ENCODE results near the gene TMPRSS9.

TMPRSS9 gene

DNA sequence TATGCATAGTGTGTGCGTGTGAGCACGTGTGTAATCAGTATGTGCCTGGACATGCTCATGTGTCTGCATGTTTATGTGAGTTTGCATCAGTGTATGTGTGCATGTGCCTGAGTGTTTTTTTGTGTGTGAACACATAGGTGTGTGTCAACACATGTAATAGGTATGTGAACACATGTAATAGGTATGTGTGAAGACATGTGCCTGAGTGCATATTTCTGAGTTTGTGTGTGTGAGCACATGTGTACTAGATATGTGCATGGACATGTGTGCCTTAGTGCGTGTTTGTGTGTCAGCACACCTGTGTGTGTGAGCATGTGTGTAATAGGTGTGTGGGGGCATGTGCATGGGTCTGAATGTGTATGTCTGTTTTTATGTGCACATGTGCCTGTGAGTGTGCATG, 24.2 kb upstream of the TMPRSS9 start:
- Histone ChIP-seq H3K4me1 (ENCODE audit: control insufficient read depth, insufficient read depth, low read length) (peaks cover 6% of the 10 kb centered on the region), H3K27ac (ENCODE audit: low read length) (no peak overlapping the region), H3K9me3 (ENCODE audit: control insufficient read depth, insufficient read depth, low read length) (no peaks in the 10 kb centered on the region), H3K4me3 (ENCODE audit: low read length) (no peak overlapping the region), H3K27me3 (ENCODE audit: control insufficient read depth, insufficient read depth, low read length) (no peaks in the 10 kb centered on the region), H3K36me3 (ENCODE audit: control insufficient read depth, insufficient read depth, low read length) (peaks cover 15% of the 10 kb centered on the region; the same call in 1 of the 2 replicates)
- DNase-seq (ENCODE audit: low read depth, low spot score), result no peak
- no CpG with 5 or more reads among the region's 3 CpGs for WGBS (ENCODE audit: insufficient coverage, insufficient read length)

DNA sequence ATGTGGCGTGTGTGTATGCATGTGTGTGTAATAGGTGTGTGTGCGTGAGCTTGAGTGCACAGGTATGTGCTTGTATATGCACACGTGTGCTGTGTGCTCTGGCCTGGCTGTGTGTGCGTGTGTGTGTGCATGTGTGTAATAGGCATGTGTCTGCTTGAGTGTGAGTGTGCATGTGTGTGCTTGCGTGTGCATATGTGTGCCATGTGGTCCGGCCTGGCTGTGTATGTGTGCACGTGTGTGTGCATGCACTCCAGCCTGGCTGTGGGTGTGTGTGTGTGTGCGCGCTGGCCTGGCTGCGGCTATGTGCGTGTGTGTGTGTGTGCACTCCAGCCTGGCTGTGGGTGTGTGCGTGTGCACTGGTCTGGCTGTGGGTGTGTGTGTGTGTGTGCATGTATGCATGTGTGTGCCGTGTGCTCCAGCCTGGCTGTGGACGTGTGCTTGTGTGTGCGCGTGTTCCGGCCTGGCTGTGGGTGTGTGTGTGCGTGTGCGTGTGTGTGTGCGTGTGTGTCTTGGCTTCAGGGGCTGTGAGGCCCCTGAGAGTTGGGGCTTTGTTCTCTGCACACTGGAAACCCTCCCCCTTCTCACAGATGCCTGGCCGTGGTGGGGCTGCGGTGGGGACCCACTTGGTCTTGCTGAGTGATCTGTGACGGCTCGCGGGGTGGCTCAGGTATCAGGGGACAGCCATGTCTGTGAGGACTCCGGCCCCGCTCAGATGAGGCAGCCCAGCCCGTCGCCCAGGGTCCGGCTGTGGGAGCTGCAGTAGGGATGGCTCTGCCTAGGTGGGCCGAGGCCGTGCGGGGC, 23.3 kb upstream of the TMPRSS9 start:
- H3K36me3 ChIP-seq (ENCODE audit: control insufficient read depth, insufficient read depth, low read length), result peaks cover 22% of the 10 kb centered on the region
- no peak overlapping the region for H3K27ac ChIP-seq (ENCODE audit: low read length)
- H3K9me3 ChIP-seq (ENCODE audit: control insufficient read depth, insufficient read depth, low read length), result no peaks in the 10 kb centered on the region
- no peak overlapping the region for H3K4me3 ChIP-seq (ENCODE audit: low read length)
- H3K27me3 ChIP-seq (ENCODE audit: control insufficient read depth, insufficient read depth, low read length), result no peaks in the 10 kb centered on the region
- no peak for DNase-seq (ENCODE audit: low read depth, low spot score)
- peaks cover 6% of the 10 kb centered on the region for H3K4me1 ChIP-seq (ENCODE audit: control insufficient read depth, insufficient read depth, low read length)
- 100% methylated on average over 2 of the region's 33 CpGs for WGBS (ENCODE audit: insufficient coverage, insufficient read length)

- peaks cover 22% of the 10 kb centered on the region for H3K36me3 ChIP-seq (ENCODE audit: control insufficient read depth, insufficient read depth, low read length)
These were observed 22.7 kb upstream of the TMPRSS9 start for GRCh38 chr19:2337329-2337707.

DNA sequence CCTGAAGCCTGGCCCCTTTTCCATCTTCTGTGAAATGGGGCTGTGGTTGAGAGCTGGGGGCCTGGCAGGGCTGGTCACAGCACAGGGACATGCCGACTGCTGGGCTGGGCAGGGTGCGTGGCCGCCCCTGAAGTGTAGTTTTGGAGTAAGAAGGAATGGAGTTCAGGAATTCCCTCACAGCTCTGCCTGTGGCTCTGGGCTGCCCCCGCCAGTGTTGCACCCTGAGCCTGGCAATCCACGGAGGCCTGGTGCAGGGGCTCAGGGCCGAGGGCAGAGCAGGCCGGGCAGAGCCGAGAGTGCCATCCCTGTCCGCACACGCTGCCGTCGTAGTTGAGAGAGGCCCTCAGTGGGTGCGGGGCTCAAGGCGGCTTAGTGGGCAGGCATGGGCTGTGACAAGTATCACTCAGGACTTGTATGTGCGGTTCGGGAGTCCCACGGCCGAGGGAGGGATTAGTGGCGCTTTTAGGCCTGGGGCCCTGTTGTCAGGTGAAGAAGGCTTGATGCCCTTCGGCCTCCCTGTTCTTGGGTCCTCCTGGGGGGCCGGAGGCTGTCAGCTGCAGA, 21.9 kb upstream of the TMPRSS9 start:
- H3K27ac ChIP-seq (ENCODE audit: low read length), result no peak overlapping the region
- H3K36me3 ChIP-seq (ENCODE audit: control insufficient read depth, insufficient read depth, low read length), result peaks cover 22% of the 10 kb centered on the region
- no CpG with 5 or more reads among the region's 21 CpGs for WGBS (ENCODE audit: insufficient coverage, insufficient read length)
- H3K9me3 ChIP-seq (ENCODE audit: control insufficient read depth, insufficient read depth, low read length), result no peaks in the 10 kb centered on the region
- no peaks in the 10 kb centered on the region for H3K27me3 ChIP-seq (ENCODE audit: control insufficient read depth, insufficient read depth, low read length)
- no peak for DNase-seq (ENCODE audit: low read depth, low spot score)
- peaks cover 4% of the 10 kb centered on the region for H3K4me1 ChIP-seq (ENCODE audit: control insufficient read depth, insufficient read depth, low read length)
- H3K4me3 ChIP-seq (ENCODE audit: low read length), result no peak overlapping the region

More at GRCh38 chr19:2337329-2337707, 22.7 kb upstream of the TMPRSS9 start:
- no peaks in the 10 kb centered on the region for H3K9me3 ChIP-seq (ENCODE audit: control insufficient read depth, insufficient read depth, low read length)
- no peak overlapping the region for H3K4me3 ChIP-seq (ENCODE audit: low read length)
- no peaks in the 10 kb centered on the region for H3K27me3 ChIP-seq (ENCODE audit: control insufficient read depth, insufficient read depth, low read length)
- no peak overlapping the region for H3K27ac ChIP-seq (ENCODE audit: low read length)
- peaks cover 5% of the 10 kb centered on the region for H3K4me1 ChIP-seq (ENCODE audit: control insufficient read depth, insufficient read depth, low read length)
- no CpG with 5 or more reads among the region's 19 CpGs for WGBS (ENCODE audit: insufficient coverage, insufficient read length)
- no peak for DNase-seq (ENCODE audit: low read depth, low spot score)

GRCh38 chr19:2338751-2339643, 21.1 kb upstream of the TMPRSS9 start:
- no peak overlapping the region for H3K4me3 ChIP-seq (ENCODE audit: low read length)
- WGBS (ENCODE audit: insufficient coverage, insufficient read length), result no CpG with 5 or more reads among the region's 54 CpGs
- no peaks in the 10 kb centered on the region for H3K9me3 ChIP-seq (ENCODE audit: control insufficient read depth, insufficient read depth, low read length)
- no peaks in the 10 kb centered on the region for H3K27me3 ChIP-seq (ENCODE audit: control insufficient read depth, insufficient read depth, low read length)
- DNase-seq (ENCODE audit: low read depth, low spot score), result no peak
- peaks cover 22% of the 10 kb centered on the region for H3K36me3 ChIP-seq (ENCODE audit: control insufficient read depth, insufficient read depth, low read length)
- peaks cover 4% of the 10 kb centered on the region for H3K4me1 ChIP-seq (ENCODE audit: control insufficient read depth, insufficient read depth, low read length)
- H3K27ac ChIP-seq (ENCODE audit: low read length), result no peak overlapping the region

GRCh38 chr19:2339644-2340310, 20.3 kb upstream of the TMPRSS9 start:
- Histone ChIP-seq H3K4me3 (ENCODE audit: low read length) (no peak overlapping the region), H3K27me3 (ENCODE audit: control insufficient read depth, insufficient read depth, low read length) (no peaks in the 10 kb centered on the region), H3K27ac (ENCODE audit: low read length) (no peak overlapping the region), H3K4me1 (ENCODE audit: control insufficient read depth, insufficient read depth, low read length) (peaks cover 4% of the 10 kb centered on the region), H3K9me3 (ENCODE audit: control insufficient read depth, insufficient read depth, low read length) (no peaks in the 10 kb centered on the region), H3K36me3 (ENCODE audit: control insufficient read depth, insufficient read depth, low read length) (peaks cover 22% of the 10 kb centered on the region)
- no peak for DNase-seq (ENCODE audit: low read depth, low spot score)
- no CpG with 5 or more reads among the region's 52 CpGs for WGBS (ENCODE audit: insufficient coverage, insufficient read length)

GRCh38 chr19:2340496-2341243, 19.4 kb upstream of the TMPRSS9 start:
- peaks cover 25% of the 10 kb centered on the region for H3K36me3 ChIP-seq (ENCODE audit: control insufficient read depth, insufficient read depth, low read length)
- WGBS (ENCODE audit: insufficient coverage, insufficient read length), result no CpG with 5 or more reads among the region's 38 CpGs

DNA sequence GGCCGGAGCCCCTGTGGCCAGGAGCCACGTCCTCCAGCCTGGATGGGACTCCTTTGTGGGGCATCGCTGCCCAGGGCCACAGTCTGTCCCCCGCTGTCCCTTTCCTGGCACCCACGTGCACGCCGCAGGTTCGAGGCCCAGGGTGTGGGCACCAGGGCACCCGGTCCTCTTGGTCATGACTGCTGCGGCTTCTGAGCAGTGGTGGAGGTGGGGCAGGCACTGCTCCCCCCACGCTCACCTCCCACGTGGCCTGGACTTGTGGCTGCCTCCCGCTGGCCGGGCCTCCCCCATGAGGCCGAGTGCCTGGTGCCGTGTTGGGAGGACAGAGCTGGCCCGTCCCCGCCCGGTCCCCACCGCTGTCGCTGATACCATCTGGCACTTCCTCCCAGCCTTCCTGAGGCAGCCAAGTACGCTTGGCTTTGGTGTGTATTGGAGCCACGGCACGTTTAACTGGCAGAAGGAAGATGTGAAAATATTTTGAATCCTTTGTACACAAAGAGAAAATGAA, 18.8 kb upstream of the TMPRSS9 start:
- H3K36me3 ChIP-seq (ENCODE audit: control insufficient read depth, insufficient read depth, low read length), result peaks cover 25% of the 10 kb centered on the region
- no peak for DNase-seq (ENCODE audit: low read depth, low spot score)
- H3K9me3 ChIP-seq (ENCODE audit: control insufficient read depth, insufficient read depth, low read length), result no peaks in the 10 kb centered on the region
- H3K27me3 ChIP-seq (ENCODE audit: control insufficient read depth, insufficient read depth, low read length), result no peaks in the 10 kb centered on the region
- no peak overlapping the region for H3K4me3 ChIP-seq (ENCODE audit: low read length)
- H3K4me1 ChIP-seq (ENCODE audit: control insufficient read depth, insufficient read depth, low read length), result peaks cover 4% of the 10 kb centered on the region
- no peak overlapping the region for H3K27ac ChIP-seq (ENCODE audit: low read length)
- no CpG with 5 or more reads among the region's 24 CpGs for WGBS (ENCODE audit: insufficient coverage, insufficient read length)

More at GRCh38 chr19:2340496-2341243, 19.4 kb upstream of the TMPRSS9 start:
- no peaks in the 10 kb centered on the region for H3K27me3 ChIP-seq (ENCODE audit: control insufficient read depth, insufficient read depth, low read length)
- H3K4me1 ChIP-seq (ENCODE audit: control insufficient read depth, insufficient read depth, low read length), result peaks cover 4% of the 10 kb centered on the region
- H3K27ac ChIP-seq (ENCODE audit: low read length), result no peak overlapping the region
- DNase-seq (ENCODE audit: low read depth, low spot score), result no peak
- H3K4me3 ChIP-seq (ENCODE audit: low read length), result no peak overlapping the region
- H3K9me3 ChIP-seq (ENCODE audit: control insufficient read depth, insufficient read depth, low read length), result no peaks in the 10 kb centered on the region

- DNase-seq (ENCODE audit: low read depth, low spot score), result no peak
- no CpG with 5 or more reads among the region's 15 CpGs for WGBS (ENCODE audit: insufficient coverage, insufficient read length)
- Histone ChIP-seq H3K4me3 (ENCODE audit: low read length) (no peak overlapping the region), H3K36me3 (ENCODE audit: control insufficient read depth, insufficient read depth, low read length) (peaks cover 20% of the 10 kb centered on the region), H3K4me1 (ENCODE audit: control insufficient read depth, insufficient read depth, low read length) (no peaks in the 10 kb centered on the region), H3K9me3 (ENCODE audit: control insufficient read depth, insufficient read depth, low read length) (no peaks in the 10 kb centered on the region), H3K27me3 (ENCODE audit: control insufficient read depth, insufficient read depth, low read length) (no peaks in the 10 kb centered on the region), H3K27ac (ENCODE audit: low read length) (no peak overlapping the region)
These were observed 18.1 kb upstream of the TMPRSS9 start for GRCh38 chr19:2341982-2342381.

All from iPS DF 6.9 (cell line).